CD14-positive monocyte (primary cell): ENCODE data around the gene LRG1. TPM values are rescaled to one million over a fixed set of nuclear protein-coding genes. Genes with fewer than 3 reads are reported as not detected.

Experiments
- DNase-seq, 3 donors: peaks; one replicate each; pipeline ENCODE4 v3.0.0-alpha.2; 2011 to 2022
- H2AFZ ChIP-seq: 2 replicates; pipeline ENCODE4 v1.6.0; 2012; ENCODE audit warnings: mild to moderate bottlenecking, low read depth, low read length, inconsistent platforms; ENCODE audit not compliant: insufficient read depth, poor library complexity, severe bottlenecking
- H3K27ac ChIP-seq, 2 donors: 1 replicate in 1 of 2; 2 replicates in 1 of 2; pipeline ENCODE4 v1.5.1; 2012 to 2013; ENCODE audit warnings: low read length in 2 of 2, control low read depth in 1 of 2, inconsistent platforms in 1 of 2, low read depth in 1 of 2, mild to moderate bottlenecking in 1 of 2
- H3K27me3 ChIP-seq, 2 donors: one replicate each; pipeline versions ENCODE4 v1.6.0 to v1.6.1; 2011 to 2013; ENCODE audit warnings: low read length in 2 of 2; ENCODE audit not compliant: control insufficient read depth in 2 of 2, insufficient read depth in 2 of 2
- H3K36me3 ChIP-seq, 2 donors: replicated peaks in 1 of 2; 1 replicate in 1 of 2; 2 replicates in 1 of 2; pipeline versions ENCODE4 v1.5.1 to v1.6.1; 2012 to 2013; ENCODE audit warnings: low read length in 2 of 2, control low read depth in 1 of 2, inconsistent platforms in 1 of 2, mild to moderate bottlenecking in 1 of 2; ENCODE audit not compliant: insufficient read depth in 2 of 2, control insufficient read depth in 1 of 2
- H3K4me1 ChIP-seq, 2 donors: 1 replicate in 1 of 2; 2 replicates in 1 of 2; pipeline versions ENCODE4 v1.5.1 to v1.6.1; 2012 to 2013; ENCODE audit warnings: low read length in 2 of 2, control low read depth in 1 of 2, inconsistent platforms in 1 of 2, mild to moderate bottlenecking in 1 of 2, moderate library complexity in 1 of 2; ENCODE audit not compliant: insufficient read depth in 2 of 2, control insufficient read depth in 1 of 2
- H3K4me2 ChIP-seq: replicated peaks from 2 replicates; pipeline ENCODE3; 2012; ENCODE audit warnings: low read length, moderate library complexity, mild to moderate bottlenecking; ENCODE audit not compliant: poor library complexity, severe bottlenecking; ENCODE audit errors: extremely low read depth
- H3K4me3 ChIP-seq, 3 experiments: fragments of 200-600 bp in 1 of 3; sonication (generic) in 1 of 3; replicated peaks in 1 of 3; 1 replicate in 2 of 3; 2 replicates in 1 of 3; pipeline ENCODE4 v1.5.1; 2011 to 2013; ENCODE audit warnings: low read length in 3 of 3, mild to moderate bottlenecking in 3 of 3, control low read depth in 2 of 3, low read depth in 2 of 3, inconsistent platforms in 1 of 3, moderate library complexity in 1 of 3
- H3K79me2 ChIP-seq: 2 replicates; pipeline ENCODE4 v1.6.0; 2012; ENCODE audit warnings: mild to moderate bottlenecking, control low read depth, inconsistent platforms, low read length, moderate library complexity; ENCODE audit not compliant: insufficient read depth
- H3K9ac ChIP-seq: 2 replicates; pipeline ENCODE4 v1.6.0; 2017; ENCODE audit warnings: low read length, mild to moderate bottlenecking; ENCODE audit not compliant: insufficient read depth, poor library complexity, severe bottlenecking
- H3K9me3 ChIP-seq, 2 donors: replicated peaks in 1 of 2; 1 replicate in 1 of 2; 2 replicates in 1 of 2; pipeline versions ENCODE4 v1.5.1 to v1.6.1; 2012 to 2013; ENCODE audit warnings: low read length in 2 of 2, control low read depth in 1 of 2; ENCODE audit not compliant: control insufficient read depth in 1 of 2, insufficient read depth in 1 of 2
- H4K20me1 ChIP-seq: 2 replicates; pipeline ENCODE4 v1.6.0; 2012; ENCODE audit warnings: mild to moderate bottlenecking, low read length, control low read depth, moderate library complexity; ENCODE audit not compliant: insufficient read depth
- H3K27ac Mint-ChIP-seq, 7 donors: one replicate each; pipeline ENCODE4 v1.8.0; 2020; ENCODE audit warnings: mild to moderate bottlenecking in 7 of 7, mixed read lengths in 7 of 7, moderate library complexity in 6 of 7, inconsistent platforms in 2 of 7
- H3K27me3 Mint-ChIP-seq, 3 donors: one replicate each; pipeline ENCODE4 v1.8.0; 2021 to 2022; ENCODE audit warnings: low read depth in 3 of 3, mild to moderate bottlenecking in 3 of 3, mixed read lengths in 3 of 3, moderate library complexity in 3 of 3, inconsistent platforms in 1 of 3
- H3K36me3 Mint-ChIP-seq, 2 donors: one replicate each; pipeline ENCODE4 v1.8.0; 2020; ENCODE audit warnings: mixed read lengths in 2 of 2, inconsistent platforms in 1 of 2, mild to moderate bottlenecking in 1 of 2
- H3K4me1 Mint-ChIP-seq: one replicate; pipeline ENCODE4 v1.8.0; 2020; ENCODE audit warnings: mild to moderate bottlenecking, mixed read lengths
- H3K4me3 Mint-ChIP-seq, 2 donors: one replicate each; pipeline ENCODE4 v1.8.0; 2020; ENCODE audit warnings: mild to moderate bottlenecking in 2 of 2, mixed read lengths in 2 of 2, moderate library complexity in 1 of 2
- H3K9me3 Mint-ChIP-seq, 7 donors: one replicate each; pipeline ENCODE4 v1.8.0; 2020 to 2022; ENCODE audit warnings: mixed read lengths in 7 of 7, mild to moderate bottlenecking in 6 of 7, moderate library complexity in 6 of 7, inconsistent platforms in 2 of 7
- WGBS: methylation state at CpG from one replicate; pipeline ENCODE4 v1.1.5; 2013; ENCODE audit warnings: missing lambda C conversion rate; ENCODE audit not compliant: insufficient coverage; 5-methylcytosine and 5-hydroxymethylcytosine counted together
- intact Hi-C, 2 donors: fragments of 100-400 bp; cut with micrococcal nuclease; formaldehyde crosslinking; loops; one replicate each; pipeline versions ENCODE4 v1.15.0 to v1.15.1; 2023
- polyA plus RNA-seq, 3 donors: library from polyadenylated mRNA; depleted of rRNA in 1 of 3; unstranded in 2 of 3; stranded (reverse) in 1 of 3; fragments of 300-500 nt in 2 of 3; fragments of >200 nt in 1 of 3; fragmentation: Illumina TruSeq in 2 of 3; gene quantifications; 1 replicate in 2 of 3; 2 replicates in 1 of 3; pipeline ENCODE4 v1.2.3, GENCODE V29; 2012 to 2021
- TF ChIP-seq, protein P1 (sequence below): fragments of 200-600 bp; IDR thresholded peaks from one replicate; pipeline ENCODE4 v1.8.0; 2022; ENCODE audit warnings: antibody characterized with exemption, mild to moderate bottlenecking

Gene LRG1
- polyA plus RNA-seq, 3 donors: 5.5 to 50.1 (median 9.6) TPM

DNA sequence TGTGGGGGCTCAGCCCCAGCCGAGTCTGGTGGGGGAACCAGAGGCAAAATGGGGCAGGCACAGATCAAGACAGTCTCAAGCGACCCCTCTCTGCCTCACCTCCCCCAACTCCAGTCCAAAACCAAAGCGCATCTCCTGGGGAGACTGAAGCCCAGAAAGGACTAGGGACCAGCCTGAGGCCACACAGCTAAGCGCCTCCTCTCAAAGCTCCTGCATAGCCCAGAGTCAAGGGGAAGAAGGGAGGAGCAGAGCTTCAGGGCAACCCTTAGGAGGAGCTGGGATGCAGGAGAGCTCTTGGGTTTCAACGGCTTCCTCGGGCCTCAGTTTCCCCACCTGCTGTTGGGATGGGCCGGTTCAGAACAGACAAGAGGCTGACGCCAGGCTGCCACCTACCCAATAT lies 39.6 kb upstream of the LRG1 start:
- peaks cover 2 to 24% (median 8%) of the 10 kb centered on the region in 7 donors for H3K9me3 Mint-ChIP-seq
- Histone ChIP-seq H3K36me3 (no peaks in the 10 kb centered on the region), H3K27me3 (peaks cover 32 to 89% of the 10 kb centered on the region in 2 donors), H3K4me1 (peaks cover 5 to 6% of the 10 kb centered on the region in 2 donors), H3K4me3 (no peak overlapping the region), H3K79me2 (no peaks in the 10 kb centered on the region), H3K4me2 (no peak overlapping the region), H3K9ac (no peak overlapping the region), H3K27ac (no peak overlapping the region), H4K20me1 (no peaks in the 10 kb centered on the region), H2AFZ (no peak overlapping the region), H3K9me3 (peaks cover 0 to 22% of the 10 kb centered on the region in 2 donors)
- TF ChIP-seq, protein P1, sequence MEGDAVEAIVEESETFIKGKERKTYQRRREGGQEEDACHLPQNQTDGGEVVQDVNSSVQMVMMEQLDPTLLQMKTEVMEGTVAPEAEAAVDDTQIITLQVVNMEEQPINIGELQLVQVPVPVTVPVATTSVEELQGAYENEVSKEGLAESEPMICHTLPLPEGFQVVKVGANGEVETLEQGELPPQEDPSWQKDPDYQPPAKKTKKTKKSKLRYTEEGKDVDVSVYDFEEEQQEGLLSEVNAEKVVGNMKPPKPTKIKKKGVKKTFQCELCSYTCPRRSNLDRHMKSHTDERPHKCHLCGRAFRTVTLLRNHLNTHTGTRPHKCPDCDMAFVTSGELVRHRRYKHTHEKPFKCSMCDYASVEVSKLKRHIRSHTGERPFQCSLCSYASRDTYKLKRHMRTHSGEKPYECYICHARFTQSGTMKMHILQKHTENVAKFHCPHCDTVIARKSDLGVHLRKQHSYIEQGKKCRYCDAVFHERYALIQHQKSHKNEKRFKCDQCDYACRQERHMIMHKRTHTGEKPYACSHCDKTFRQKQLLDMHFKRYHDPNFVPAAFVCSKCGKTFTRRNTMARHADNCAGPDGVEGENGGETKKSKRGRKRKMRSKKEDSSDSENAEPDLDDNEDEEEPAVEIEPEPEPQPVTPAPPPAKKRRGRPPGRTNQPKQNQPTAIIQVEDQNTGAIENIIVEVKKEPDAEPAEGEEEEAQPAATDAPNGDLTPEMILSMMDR: no peak
- DNase-seq: no peak
- peak overlapping the region in 1 of 2 donors; percentile 72 for H3K4me3 Mint-ChIP-seq
- intact Hi-C loops: loop anchor here (5.0 kb wide), 1 partner anchor 53 kb away; no protein-coding TSS in a partner anchor
- H3K36me3 Mint-ChIP-seq: peaks cover 3 to 4% of the 10 kb centered on the region in 2 donors
- H3K27ac Mint-ChIP-seq: no peak overlapping the region
- 95% methylated on average over 7 of the region's 8 CpGs for WGBS
- peaks cover 65 to 93% (median 78%) of the 10 kb centered on the region in 3 donors for H3K27me3 Mint-ChIP-seq
- peaks cover 12% of the 10 kb centered on the region for H3K4me1 Mint-ChIP-seq

DNA sequence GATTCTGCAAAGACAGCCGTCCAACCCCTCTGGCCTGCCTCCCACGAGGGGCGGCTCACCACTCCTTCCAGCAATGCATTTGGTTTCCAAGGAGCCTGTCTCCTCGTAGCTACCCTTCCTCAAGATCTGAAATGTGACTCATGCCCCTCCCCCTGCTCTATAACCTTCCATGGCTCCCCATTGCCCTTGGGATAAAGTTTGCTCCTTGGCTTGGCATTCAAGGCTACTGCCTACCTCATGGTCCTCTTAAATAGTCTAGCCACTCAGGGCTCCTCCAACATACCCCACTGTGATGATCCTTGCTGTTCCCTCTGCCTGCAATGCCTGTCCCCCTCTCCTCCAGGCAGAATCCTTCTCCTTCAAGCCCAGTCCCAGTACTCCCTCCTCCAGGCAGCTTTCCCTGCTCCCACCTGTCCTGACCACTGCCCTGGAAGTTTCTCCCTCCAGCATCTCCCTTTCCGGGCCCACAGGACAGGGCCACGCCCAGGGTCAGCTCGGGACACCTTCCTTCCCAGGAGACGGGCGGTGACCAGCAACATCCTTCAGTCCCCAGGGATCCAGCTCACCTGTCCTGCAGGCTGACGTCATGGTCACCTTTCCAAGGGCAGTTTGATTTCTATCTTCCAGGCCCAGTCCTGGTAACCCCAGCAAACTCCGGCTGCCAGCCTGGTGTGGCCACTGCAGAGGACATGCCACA lies 38.9 kb upstream of the LRG1 start:
- no peak overlapping the region for H3K9ac ChIP-seq
- no peak overlapping the region for H2AFZ ChIP-seq
- H3K4me2 ChIP-seq: no peak overlapping the region
- H3K36me3 Mint-ChIP-seq: peaks cover 3 to 4% of the 10 kb centered on the region in 2 donors
- no peak overlapping the region for H3K4me3 ChIP-seq
- H3K4me1 Mint-ChIP-seq: peaks cover 12% of the 10 kb centered on the region
- TF ChIP-seq, protein P1: no peak
- H3K79me2 ChIP-seq: no peaks in the 10 kb centered on the region
- peaks cover 26 to 89% of the 10 kb centered on the region in 2 donors for H3K27me3 ChIP-seq
- no peaks in the 10 kb centered on the region for H4K20me1 ChIP-seq
- H3K9me3 ChIP-seq: peaks cover 0 to 21% of the 10 kb centered on the region in 2 donors
- H3K4me1 ChIP-seq: no peaks in the 10 kb centered on the region
- WGBS: 84% methylated on average over 11 of the region's 11 CpGs
- H3K27ac Mint-ChIP-seq: no peak overlapping the region
- H3K27ac ChIP-seq: no peak overlapping the region
- peak overlapping the region in 1 of 2 donors; percentile 72 for H3K4me3 Mint-ChIP-seq
- DNase-seq: no peak
- peaks cover 66 to 93% (median 83%) of the 10 kb centered on the region in 3 donors for H3K27me3 Mint-ChIP-seq
- no peaks in the 10 kb centered on the region for H3K36me3 ChIP-seq
- intact Hi-C loops: loop anchor here (5.0 kb wide), 1 partner anchor 54 kb away; no protein-coding TSS in a partner anchor
- peaks cover 2 to 24% (median 8%) of the 10 kb centered on the region in 7 donors for H3K9me3 Mint-ChIP-seq
